Measurements from ENCODE around the gene EYA3.

EYA3 gene

GRCh38 chr1:27967106-27967883 lies 121.1 kb downstream of the EYA3 start:
- no peak for DNase-seq

GRCh38 chr1:27966402-27967105 lies 121.9 kb downstream of the EYA3 start:
- no peak for DNase-seq

GRCh38 chr1:27963393-27963792 lies 125.0 kb downstream of the EYA3 start:
- DNase-seq = no peak

GRCh38 chr1:27961646-27962221 lies 126.7 kb downstream of the EYA3 start:
- no peak for DNase-seq

- DNase-seq = no peak
These were observed 127.4 kb downstream of the EYA3 start for GRCh38 chr1:27960762-27961645.

GRCh38 chr1:27959792-27960603 lies 128.4 kb downstream of the EYA3 start, which contains the start of gene XKR8:
XKR8 (plus strand) TSS chr1:27959973; CDS start chr1:27960070, 97 bp downstream.
- no peak for DNase-seq

- no peak for DNase-seq
These were observed 129.9 kb downstream of the EYA3 start for GRCh38 chr1:27958513-27958912.

GRCh38 chr1:27957655-27958054 lies 130.8 kb downstream of the EYA3 start:
- DNase-seq = no peak

- DNase-seq = no peak
These were observed 131.6 kb downstream of the EYA3 start for GRCh38 chr1:27956761-27957160.

- no peak for DNase-seq
These were observed 133.3 kb downstream of the EYA3 start for GRCh38 chr1:27955076-27955475.

- DNase-seq = no peak
These were observed 134.2 kb downstream of the EYA3 start for GRCh38 chr1:27954186-27954585.

- DNase-seq = no peak
These were observed 136.3 kb downstream of the EYA3 start for GRCh38 chr1:27952147-27952546.

- DNase-seq = no peak
These were observed 137.0 kb downstream of the EYA3 start for GRCh38 chr1:27951396-27951795.

- DNase-seq = no peak
These were observed 139.4 kb downstream of the EYA3 start for GRCh38 chr1:27949027-27949426.

GRCh38 chr1:27945020-27945419 lies 143.4 kb downstream of the EYA3 start:
- DNase-seq = no peak

GRCh38 chr1:27941671-27942540 lies 146.5 kb downstream of the EYA3 start:
- DNase-seq = no peak

GRCh38 chr1:27940870-27941560 lies 147.4 kb downstream of the EYA3 start:
- DNase-seq = no peak

- no peak for DNase-seq
These were observed 148.1 kb downstream of the EYA3 start for GRCh38 chr1:27940297-27940696.

- DNase-seq = no peak
These were observed 149.9 kb downstream of the EYA3 start for GRCh38 chr1:27938488-27938887.

GRCh38 chr1:27937524-27937836 lies 150.9 kb downstream of the EYA3 start:
- no peak for DNase-seq

GRCh38 chr1:27936370-27936769 lies 152.0 kb downstream of the EYA3 start:
- no peak for DNase-seq

Measured in NCI-H1417 treated with DMSO at 0.1 percent for 48 hours (cell line).